BE2C (cell line): ENCODE data around the gene TXNDC8.

Experiments used
- DNase-seq: peaks from one replicate; pipeline ENCODE4 v3.0.0-alpha.2; 2020
- H3K27me3 ChIP-seq: fragments of 250-450 bp; sonication (Bioruptor Pico); 2 replicates; pipeline ENCODE4 v1.5.1; 2020; ENCODE audit warnings: mild to moderate bottlenecking
- H3K36me3 ChIP-seq: fragments of 250-450 bp; sonication (Bioruptor Pico); 2 replicates; pipeline ENCODE4 v1.5.1; 2020; ENCODE audit warnings: mild to moderate bottlenecking
- H3K4me1 ChIP-seq: fragments of 250-450 bp; sonication (Bioruptor Pico); 2 replicates; pipeline ENCODE4 v1.5.1; 2020
- H3K4me3 ChIP-seq: 2 replicates; pipeline ENCODE4 v1.5.1; 2011; ENCODE audit warnings: low read depth, low read length
- H3K9me3 ChIP-seq: fragments of 250-450 bp; sonication (Bioruptor Pico); 2 replicates; pipeline ENCODE4 v1.5.1; 2020
- CTCF ChIP-seq: IDR thresholded peaks from 2 replicates; pipeline ENCODE4 v1.5.1; 2012; ENCODE audit warnings: mild to moderate bottlenecking, low read depth, low read length

TXNDC8 gene

GRCh38 chr9:110332766-110333165, 4.9 kb downstream of the TXNDC8 start:
- H3K4me1 ChIP-seq, result no peaks in the 10 kb centered on the region
- H3K36me3 ChIP-seq, result no peaks in the 10 kb centered on the region
- no peak for TF ChIP-seq CTCF
- H3K27me3 ChIP-seq, result no peaks in the 10 kb centered on the region
- no peaks in the 10 kb centered on the region for H3K9me3 ChIP-seq
- no peak for DNase-seq
- H3K4me3 ChIP-seq, result no peak overlapping the region

- Histone ChIP-seq H3K4me1 (no peaks in the 10 kb centered on the region), H3K27me3 (no peaks in the 10 kb centered on the region), H3K36me3 (no peaks in the 10 kb centered on the region), H3K4me3 (no peak overlapping the region), H3K9me3 (no peaks in the 10 kb centered on the region)
- DNase-seq, result no peak
- TF ChIP-seq CTCF, result no peak
These were observed 7.1 kb downstream of the TXNDC8 start for GRCh38 chr9:110330484-110331105.

- Histone ChIP-seq H3K4me1 (no peaks in the 10 kb centered on the region), H3K9me3 (no peaks in the 10 kb centered on the region), H3K27me3 (no peaks in the 10 kb centered on the region), H3K36me3 (no peaks in the 10 kb centered on the region), H3K4me3 (no peak overlapping the region)
- no peak for DNase-seq
- TF ChIP-seq CTCF, result no peak
These were observed 7.9 kb downstream of the TXNDC8 start for GRCh38 chr9:110329639-110330230.

GRCh38 chr9:110328763-110329162, 8.9 kb downstream of the TXNDC8 start:
- no peaks in the 10 kb centered on the region for H3K9me3 ChIP-seq
- no peak for TF ChIP-seq CTCF
- no peaks in the 10 kb centered on the region for H3K36me3 ChIP-seq
- no peaks in the 10 kb centered on the region for H3K4me1 ChIP-seq
- no peak overlapping the region for H3K4me3 ChIP-seq
- DNase-seq, result no peak
- no peaks in the 10 kb centered on the region for H3K27me3 ChIP-seq

- no peaks in the 10 kb centered on the region for H3K27me3 ChIP-seq
- TF ChIP-seq CTCF, result no peak
- DNase-seq, result no peak
- no peaks in the 10 kb centered on the region for H3K9me3 ChIP-seq
- H3K4me3 ChIP-seq, result no peak overlapping the region
- no peaks in the 10 kb centered on the region for H3K36me3 ChIP-seq
- no peaks in the 10 kb centered on the region for H3K4me1 ChIP-seq
These were observed 9.9 kb downstream of the TXNDC8 start for GRCh38 chr9:110327716-110328115.

GRCh38 chr9:110323818-110324217, 13.8 kb downstream of the TXNDC8 start:
- DNase-seq, result no peak
- H3K27me3 ChIP-seq, result no peaks in the 10 kb centered on the region
- H3K4me1 ChIP-seq, result no peaks in the 10 kb centered on the region
- no peaks in the 10 kb centered on the region for H3K9me3 ChIP-seq
- no peak overlapping the region for H3K4me3 ChIP-seq
- H3K36me3 ChIP-seq, result no peaks in the 10 kb centered on the region
- no peak for TF ChIP-seq CTCF
